Measurements from ENCODE around the gene ACE. TPM values are rescaled to one million over a fixed set of nuclear protein-coding genes. Genes with fewer than 3 reads are reported as not detected.
A peak's percentile ranks its signal among the peaks of the same experiment; 100 is the strongest.

ACE gene
- total and polyA plus RNA-seq, 3 experiments from 2014 or later: 4.6 to 5.5 (median 4.7) TPM

DNA sequence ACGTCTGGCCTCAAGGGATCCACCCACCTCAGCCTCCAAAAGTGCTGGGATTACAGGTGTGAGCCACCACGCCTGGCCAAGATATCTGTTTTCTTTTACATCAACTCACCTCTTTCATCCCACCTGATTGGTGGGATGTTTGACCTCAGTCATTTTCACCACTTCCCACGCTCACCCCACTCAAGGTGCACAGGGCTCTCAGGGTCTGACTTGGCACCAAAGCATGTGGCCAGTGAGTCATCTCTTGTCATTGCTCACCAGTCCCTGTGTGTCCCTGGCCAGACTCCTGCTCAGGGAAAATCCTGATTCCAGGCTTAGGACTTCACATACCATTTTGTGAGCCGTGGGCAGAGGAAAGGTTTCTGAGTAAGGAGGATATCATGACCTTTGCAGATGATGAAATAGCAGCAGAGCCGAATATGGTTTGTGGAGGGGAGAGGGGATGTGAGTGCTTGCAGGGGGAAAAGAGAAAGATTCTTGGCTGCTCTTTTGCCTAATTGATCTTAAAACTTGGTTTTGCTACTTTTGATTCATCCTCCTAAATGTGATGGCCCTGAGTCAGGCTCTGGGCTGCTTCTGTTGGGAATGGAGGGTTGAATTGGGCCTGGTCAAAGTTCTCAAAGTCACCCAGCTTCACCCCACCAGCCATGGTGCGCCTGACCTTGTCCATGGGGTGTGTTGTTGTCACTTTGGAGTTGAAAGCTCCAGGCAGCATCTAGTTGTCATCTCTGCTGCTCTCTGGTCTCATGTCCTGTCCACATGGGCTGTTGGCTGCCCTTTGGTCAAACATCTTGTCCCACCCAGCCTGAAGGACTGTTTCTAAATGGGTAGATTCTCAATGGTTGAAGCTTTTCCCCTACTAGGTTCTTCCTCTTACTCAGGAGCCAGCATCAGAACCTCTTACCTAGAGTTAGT is 40.3 kb downstream of the ACE start:
- peaks cover 16 to 33% of the 10 kb centered on the region in 2 donors for H3K27me3 Mint-ChIP-seq
- ChIA-PET POLR2A (no interaction called here), CTCF (interaction anchor here (1.2 kb wide), 1 partner anchor 92 kb away, joined by 4 read pairs; no protein-coding TSS in a partner anchor)
- no peaks in the 10 kb centered on the region for H3K4me1 ChIP-seq (ENCODE audit: insufficient read depth, low read length)
- H3K27me3 ChIP-seq (ENCODE audit: insufficient read depth, low read length, poor library complexity, severe bottlenecking): no peaks in the 10 kb centered on the region
- no peak overlapping the region for H3K4me3 Mint-ChIP-seq
- no peaks in the 10 kb centered on the region for H3K36me3 ChIP-seq (ENCODE audit: insufficient read depth, low read length)
- no peak overlapping the region for H3K4me3 ChIP-seq (ENCODE audit: low read length)
- DNase-seq: no peak
- no peak overlapping the region for H3K27ac ChIP-seq (ENCODE audit: low read depth, low read length)
- no peaks in the 10 kb centered on the region for H3K36me3 Mint-ChIP-seq
- H3K27ac Mint-ChIP-seq: no peak overlapping the region
- H3K9me3 ChIP-seq (ENCODE audit: low read length): no peaks in the 10 kb centered on the region
- no peaks in the 10 kb centered on the region for H3K4me1 Mint-ChIP-seq
- H3K9me3 Mint-ChIP-seq: no peaks in the 10 kb centered on the region

DNA sequence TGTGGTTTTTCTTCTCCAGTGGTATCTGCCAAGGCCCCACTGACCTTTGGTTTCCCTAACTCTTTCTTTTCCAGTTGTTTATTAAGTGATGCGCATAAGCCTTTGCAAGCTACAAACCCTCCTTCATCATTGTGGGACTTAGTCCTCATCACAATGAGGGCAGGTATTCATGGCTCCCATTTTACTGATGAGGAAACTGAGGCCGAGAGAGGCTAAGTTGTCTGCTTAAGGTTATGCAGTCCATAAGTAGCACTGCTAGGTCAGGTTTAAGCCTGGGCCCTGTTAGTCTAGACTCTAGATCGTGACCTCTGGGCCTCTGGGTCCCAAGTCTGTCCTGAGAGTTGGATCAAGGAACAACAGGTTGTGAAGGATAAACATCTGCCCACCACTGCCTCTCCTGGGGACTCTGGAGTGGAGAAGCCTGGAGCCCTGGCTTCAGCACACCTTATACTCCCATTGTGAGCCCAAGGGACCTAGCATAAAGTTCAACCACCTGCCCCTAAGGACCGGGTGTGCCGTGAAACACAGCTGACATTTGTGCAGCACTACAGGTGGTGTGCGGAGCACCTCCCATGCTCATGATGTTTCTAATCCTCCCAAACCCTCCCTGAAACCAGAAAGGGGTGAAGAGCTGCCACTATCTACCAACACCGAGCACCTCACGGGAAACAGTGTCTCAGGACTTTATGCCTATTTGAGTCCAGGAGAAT is 41.1 kb downstream of the ACE start:
- H3K4me1 ChIP-seq (ENCODE audit: insufficient read depth, low read length): no peaks in the 10 kb centered on the region
- H3K27ac ChIP-seq (ENCODE audit: low read depth, low read length): no peak overlapping the region
- ChIA-PET POLR2A (no interaction called here), CTCF (interaction anchor here (1.2 kb wide), 1 partner anchor 92 kb away, joined by 4 read pairs; no protein-coding TSS in a partner anchor)
- no peaks in the 10 kb centered on the region for H3K4me1 Mint-ChIP-seq
- H3K36me3 Mint-ChIP-seq: no peaks in the 10 kb centered on the region
- H3K4me3 Mint-ChIP-seq: no peak overlapping the region
- no peak for DNase-seq
- H3K36me3 ChIP-seq (ENCODE audit: insufficient read depth, low read length): no peaks in the 10 kb centered on the region
- no peaks in the 10 kb centered on the region for H3K9me3 ChIP-seq (ENCODE audit: low read length)
- no peak overlapping the region for H3K4me3 ChIP-seq (ENCODE audit: low read length)
- peaks cover 16 to 33% of the 10 kb centered on the region in 2 donors for H3K27me3 Mint-ChIP-seq
- H3K27me3 ChIP-seq (ENCODE audit: insufficient read depth, low read length, poor library complexity, severe bottlenecking): no peaks in the 10 kb centered on the region
- no peaks in the 10 kb centered on the region for H3K9me3 Mint-ChIP-seq
- no peak overlapping the region for H3K27ac Mint-ChIP-seq

GRCh38 chr17:63519116-63519881 is 42.4 kb downstream of the ACE start:
- no peaks in the 10 kb centered on the region for H3K36me3 ChIP-seq (ENCODE audit: insufficient read depth, low read length)
- H3K9me3 ChIP-seq (ENCODE audit: low read length): no peaks in the 10 kb centered on the region
- CTCF ChIA-PET: no interaction called here
- H3K4me1 ChIP-seq (ENCODE audit: insufficient read depth, low read length): no peaks in the 10 kb centered on the region
- Mint-ChIP-seq H3K27ac (no peak overlapping the region), H3K36me3 (no peaks in the 10 kb centered on the region), H3K4me1 (peaks cover 0 to 8% (median 8%) of the 10 kb centered on the region in 3 donors), H3K27me3 (peaks cover 15 to 37% of the 10 kb centered on the region in 2 donors), H3K4me3 (no peak overlapping the region), H3K9me3 (no peaks in the 10 kb centered on the region)
- no peak for DNase-seq
- no peak overlapping the region for H3K4me3 ChIP-seq (ENCODE audit: low read length)
- H3K27ac ChIP-seq (ENCODE audit: low read depth, low read length): no peak overlapping the region
- peaks cover 5% of the 10 kb centered on the region for H3K27me3 ChIP-seq (ENCODE audit: insufficient read depth, low read length, poor library complexity, severe bottlenecking)
- POLR2A ChIA-PET: no interaction called here

DNA sequence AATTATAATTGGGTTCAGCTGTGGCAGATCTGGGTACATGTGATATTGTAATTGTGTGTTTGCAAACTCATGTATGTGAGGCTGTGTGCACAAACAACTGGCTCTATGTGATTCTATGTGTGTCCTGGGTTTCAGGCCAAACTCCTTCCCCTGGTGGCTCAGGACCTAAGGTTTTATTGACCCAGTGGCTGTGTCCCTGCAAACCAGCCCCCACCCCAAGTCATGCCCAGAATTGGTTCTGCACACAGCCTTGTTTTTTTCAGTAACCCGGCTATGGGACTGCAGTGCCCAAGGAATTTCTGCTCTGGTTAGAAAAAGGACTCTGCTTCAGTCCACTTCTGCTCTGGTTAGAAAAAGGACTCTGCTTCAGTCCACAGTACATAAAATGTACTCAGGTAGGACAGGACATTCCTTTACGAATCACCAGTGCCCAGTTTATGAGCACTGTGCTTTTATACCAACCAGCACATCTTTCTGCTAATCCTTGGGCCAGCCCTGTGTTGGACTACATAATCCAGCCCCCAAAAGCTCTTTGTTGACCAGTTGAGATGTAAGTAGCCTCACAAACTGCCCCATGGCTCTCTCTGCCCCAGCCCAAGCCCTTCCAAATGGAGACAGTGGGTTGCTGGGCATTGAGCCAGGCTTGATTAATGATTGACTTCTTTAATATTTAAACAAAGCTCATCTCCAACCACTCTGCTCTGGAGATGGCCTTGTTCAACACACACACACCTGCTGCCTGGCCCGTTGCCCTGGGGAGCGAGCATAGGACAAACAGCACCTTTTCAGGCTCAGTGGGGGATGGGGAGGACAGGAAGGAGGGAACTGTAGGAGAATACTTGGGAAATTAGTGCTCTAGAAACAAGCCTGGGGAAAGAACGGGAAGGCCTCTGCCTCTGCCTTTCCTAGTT is 43.4 kb downstream of the ACE start:
- Mint-ChIP-seq H3K4me3 (no peak overlapping the region), H3K36me3 (no peaks in the 10 kb centered on the region), H3K4me1 (peaks cover 0 to 8% (median 8%) of the 10 kb centered on the region in 3 donors), H3K27me3 (peaks cover 21 to 43% of the 10 kb centered on the region in 2 donors), H3K9me3 (no peaks in the 10 kb centered on the region), H3K27ac (no peak overlapping the region)
- CTCF ChIA-PET: no interaction called here
- H3K9me3 ChIP-seq (ENCODE audit: low read length): no peaks in the 10 kb centered on the region
- no peak for DNase-seq
- no peak overlapping the region for H3K4me3 ChIP-seq (ENCODE audit: low read length)
- H3K36me3 ChIP-seq (ENCODE audit: insufficient read depth, low read length): no peaks in the 10 kb centered on the region
- no peaks in the 10 kb centered on the region for H3K4me1 ChIP-seq (ENCODE audit: insufficient read depth, low read length)
- peaks cover 7% of the 10 kb centered on the region for H3K27me3 ChIP-seq (ENCODE audit: insufficient read depth, low read length, poor library complexity, severe bottlenecking)
- POLR2A ChIA-PET: no interaction called here
- no peak overlapping the region for H3K27ac ChIP-seq (ENCODE audit: low read depth, low read length)

GRCh38 chr17:63523253-63523855 is 46.5 kb downstream of the ACE start, which contains the start of gene KCNH6:
KCNH6 (plus strand) TSS chr17:63523358; CDS start chr17:63523414, 56 bp downstream.
- Histone ChIP-seq H3K27me3 (ENCODE audit: insufficient read depth, low read length, poor library complexity, severe bottlenecking) (peaks cover 13% of the 10 kb centered on the region), H3K27ac (ENCODE audit: low read depth, low read length) (no peak within 1 kb of the TSS), H3K36me3 (ENCODE audit: insufficient read depth, low read length) (no peaks in the 10 kb centered on the region), H3K4me3 (ENCODE audit: low read length) (no peak within 1 kb of the TSS), H3K4me1 (ENCODE audit: insufficient read depth, low read length) (no peaks in the 10 kb centered on the region), H3K9me3 (ENCODE audit: low read length) (no peaks in the 10 kb centered on the region)
- Mint-ChIP-seq H3K4me3 (peak within 1 kb of the TSS in 3 of 7 donors; percentile 20 to 30 (median 28)), H3K27ac (peak within 1 kb of the TSS in 1 of 8 donors; percentile 69), H3K36me3 (no peaks in the 10 kb centered on the region), H3K4me1 (peaks cover 0 to 8% (median 8%) of the 10 kb centered on the region in 3 donors), H3K27me3 (peaks cover 19 to 48% of the 10 kb centered on the region in 2 donors), H3K9me3 (no peaks in the 10 kb centered on the region)
- ChIA-PET POLR2A (no interaction called here), CTCF (interaction anchor here (1.3 kb wide), 1 partner anchor 8 kb away, joined by 3 read pairs; no protein-coding TSS in a partner anchor)
- DNase-seq: no peak

- no peaks in the 10 kb centered on the region for H3K36me3 Mint-ChIP-seq
- Histone ChIP-seq H3K4me3 (ENCODE audit: low read length) (no peak overlapping the region), H3K27me3 (ENCODE audit: insufficient read depth, low read length, poor library complexity, severe bottlenecking) (peaks cover 13% of the 10 kb centered on the region), H3K36me3 (ENCODE audit: insufficient read depth, low read length) (no peaks in the 10 kb centered on the region), H3K4me1 (ENCODE audit: insufficient read depth, low read length) (no peaks in the 10 kb centered on the region), H3K9me3 (ENCODE audit: low read length) (no peaks in the 10 kb centered on the region), H3K27ac (ENCODE audit: low read depth, low read length) (no peak overlapping the region)
- ChIA-PET POLR2A (no interaction called here), CTCF (no interaction called here)
- H3K27ac Mint-ChIP-seq: peak overlapping the region in 1 of 8 donors; percentile 69
- H3K4me3 Mint-ChIP-seq: peak overlapping the region in 2 of 7 donors; percentile 20 to 30
- H3K27me3 Mint-ChIP-seq: peaks cover 18 to 45% of the 10 kb centered on the region in 2 donors
- H3K9me3 Mint-ChIP-seq: no peaks in the 10 kb centered on the region
- no peak for DNase-seq
- H3K4me1 Mint-ChIP-seq: peaks cover 0 to 8% (median 8%) of the 10 kb centered on the region in 3 donors
These were observed 47.2 kb downstream of the ACE start for GRCh38 chr17:63524051-63524450.
